ENCODE data around the gene SBSN.

Gene SBSN

DNA sequence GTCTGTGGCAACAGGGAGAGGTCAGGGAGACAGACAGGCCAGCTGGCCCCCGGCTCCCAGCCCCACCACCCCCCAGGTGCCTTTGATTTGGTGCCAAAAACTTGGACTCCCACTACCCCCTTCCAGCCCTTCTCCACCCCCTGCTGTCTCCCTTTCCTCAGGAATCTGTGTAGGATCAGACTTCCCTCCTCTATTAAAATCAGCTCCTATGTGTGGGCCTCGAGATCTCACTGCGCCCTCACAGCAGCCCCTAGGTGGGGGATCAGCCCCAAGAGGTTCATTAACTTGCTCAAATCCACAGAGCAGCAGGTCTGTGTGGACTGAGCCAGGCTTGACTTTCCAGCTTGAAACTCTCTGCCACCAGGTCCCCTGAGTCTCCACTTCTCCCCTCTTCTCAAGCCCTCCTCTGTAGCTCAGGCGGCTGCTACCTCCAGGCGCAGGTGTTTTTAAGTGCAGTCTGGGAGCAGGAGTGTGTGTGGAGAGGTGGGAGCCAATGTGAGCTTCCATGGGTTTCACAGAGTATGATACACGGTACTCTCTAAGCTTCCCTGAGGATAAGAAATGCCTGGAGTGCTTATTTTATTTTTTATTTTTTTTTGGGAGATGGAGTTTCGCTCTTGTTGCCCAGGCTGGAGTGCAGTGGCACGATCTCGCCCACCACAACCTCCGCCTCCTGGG, 6.8 kb upstream of the SBSN start:
- in situ Hi-C loops (cut with HindIII; ENCODE audit: low sequenced_read_pairs) = no loop called here

DNA sequence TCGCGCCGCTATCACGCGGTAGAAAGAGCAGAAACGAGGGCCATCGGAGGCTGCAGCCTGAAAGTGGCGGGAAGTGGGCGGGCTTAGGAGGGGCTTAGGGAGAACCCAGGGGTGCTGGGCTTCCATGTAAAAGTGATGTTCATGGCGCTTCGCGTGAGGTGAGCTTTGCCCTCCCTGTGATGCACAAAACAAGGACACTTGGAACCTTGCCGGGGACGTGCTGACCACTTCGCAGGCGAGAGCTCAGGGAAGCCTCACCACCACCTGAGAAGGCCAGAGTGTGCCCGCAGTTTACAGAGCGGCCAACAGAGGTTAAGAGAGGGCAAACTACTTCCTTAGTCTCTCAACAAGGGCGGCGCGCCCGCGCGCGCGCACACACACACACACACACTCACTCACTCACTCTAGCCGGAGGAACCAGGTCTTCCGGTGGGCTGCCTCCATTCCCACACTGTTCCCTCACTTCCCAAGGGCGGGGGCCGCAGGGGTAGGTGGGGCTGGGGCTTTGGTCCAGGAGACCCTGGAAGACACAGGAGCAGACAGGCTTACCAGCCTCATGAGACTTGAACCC, 5.8 kb upstream of the SBSN start:
- in situ Hi-C loops (cut with HindIII; ENCODE audit: low sequenced_read_pairs) = no loop called here

DNA sequence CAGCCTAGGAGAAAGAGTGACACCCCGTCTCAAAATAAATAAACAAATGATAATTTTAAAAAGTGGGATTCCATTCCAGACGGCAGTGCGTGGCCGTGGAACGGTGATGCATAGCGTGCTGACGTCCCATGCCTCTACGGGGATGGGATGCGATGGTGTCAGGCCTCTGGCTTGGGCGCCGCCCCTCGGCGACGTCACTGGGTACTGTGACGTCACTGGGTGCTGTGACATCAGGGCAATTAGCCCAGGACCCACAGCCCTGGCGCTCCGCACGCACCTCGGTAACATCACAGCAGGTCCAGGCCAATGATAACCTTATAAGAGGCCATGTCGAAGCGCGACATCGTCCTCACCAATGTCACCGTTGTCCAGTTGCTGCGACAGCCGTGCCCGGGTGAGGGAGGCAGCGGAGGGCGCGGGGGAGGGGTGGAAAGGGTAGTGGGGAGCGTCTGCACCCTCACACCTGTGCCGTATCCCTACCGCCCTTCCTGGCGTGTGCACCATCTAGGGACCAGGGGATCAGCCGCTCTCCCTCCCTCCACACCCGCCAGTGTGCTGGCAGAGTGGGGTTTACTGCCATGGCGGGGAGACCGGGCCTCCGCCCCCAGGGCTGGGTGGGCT, 5.2 kb upstream of the SBSN start, which contains the start of gene GAPDHS:
Gene GAPDHS (plus strand): TSS at position 256 of the 621 bp plus-strand sequence. CDS start 72 bp downstream, at position 328.
- in situ Hi-C loops (cut with HindIII; ENCODE audit: low sequenced_read_pairs) = no loop called here

DNA sequence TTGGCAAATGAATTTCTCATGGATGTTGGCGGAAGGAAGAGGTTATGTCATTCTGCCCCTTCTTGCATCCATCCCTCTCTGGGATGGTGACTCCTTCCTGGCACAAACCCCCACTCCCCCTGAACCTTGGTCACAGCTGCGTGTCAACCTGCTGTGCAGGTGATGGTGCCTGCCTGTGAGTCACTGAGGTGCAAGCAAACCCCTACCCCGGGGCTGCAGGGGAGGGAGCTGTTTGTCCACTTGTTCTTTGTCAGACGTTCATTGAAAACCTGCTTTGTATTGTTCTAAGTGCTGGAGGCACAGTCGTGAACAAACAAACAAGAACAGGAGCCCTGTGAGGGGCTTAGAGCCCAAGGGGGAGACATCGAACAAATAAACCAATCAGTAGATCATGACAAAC, 3.2 kb upstream of the SBSN start:
- in situ Hi-C loops (cut with HindIII; ENCODE audit: low sequenced_read_pairs) = no loop called here

DNA sequence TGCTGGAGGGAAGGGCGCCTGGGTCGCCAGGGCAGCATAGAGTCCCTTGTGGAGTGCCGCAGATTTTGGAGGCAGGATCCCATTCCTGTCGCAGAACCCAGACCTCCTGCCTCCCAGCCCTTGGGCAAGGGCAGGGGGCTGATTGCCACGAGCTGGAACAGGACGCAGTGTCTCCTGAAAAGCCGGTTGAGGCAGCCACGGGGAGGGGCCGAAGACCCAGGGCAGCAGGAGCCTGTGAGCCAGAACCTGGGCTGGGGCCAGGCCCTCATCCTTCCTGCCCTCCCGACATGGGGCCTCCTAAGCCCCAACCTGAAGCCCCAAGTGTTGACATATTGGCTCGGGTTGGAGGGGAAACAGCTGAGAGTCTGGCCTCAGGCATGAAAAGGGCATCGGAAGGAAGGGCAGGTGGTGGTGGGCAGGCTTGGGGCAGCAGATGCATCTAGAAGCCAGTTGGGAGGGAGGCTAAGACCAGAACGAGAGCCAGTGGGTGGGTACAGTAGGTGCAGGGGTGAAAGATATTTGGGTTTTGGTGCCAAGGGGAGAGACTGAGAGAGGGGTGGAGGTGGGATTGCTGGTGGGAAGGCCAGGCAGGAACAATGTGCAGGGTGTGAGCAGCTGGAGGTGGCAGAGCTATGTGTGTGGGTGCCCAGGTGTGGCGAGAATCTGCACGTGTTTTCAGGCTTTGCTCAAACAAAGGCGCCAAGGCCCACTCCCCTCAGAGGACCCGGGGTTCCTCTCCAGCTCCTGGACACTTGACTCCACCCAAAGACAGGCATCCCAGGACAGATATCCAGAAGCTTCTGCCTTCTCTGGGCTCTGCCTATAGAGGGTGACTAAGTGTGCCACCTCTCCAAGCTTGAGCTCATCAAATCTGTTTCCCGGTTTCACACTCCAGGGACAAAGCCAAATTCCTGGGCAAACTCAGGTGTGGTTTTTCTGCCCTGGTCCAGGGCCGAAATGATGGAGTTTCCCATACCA, 1.4 kb upstream of the SBSN start:
- in situ Hi-C loops (cut with HindIII; ENCODE audit: low sequenced_read_pairs) = loop anchor here (10.0 kb wide), 1 partner anchor 305 kb away; no protein-coding TSS in a partner anchor

DNA sequence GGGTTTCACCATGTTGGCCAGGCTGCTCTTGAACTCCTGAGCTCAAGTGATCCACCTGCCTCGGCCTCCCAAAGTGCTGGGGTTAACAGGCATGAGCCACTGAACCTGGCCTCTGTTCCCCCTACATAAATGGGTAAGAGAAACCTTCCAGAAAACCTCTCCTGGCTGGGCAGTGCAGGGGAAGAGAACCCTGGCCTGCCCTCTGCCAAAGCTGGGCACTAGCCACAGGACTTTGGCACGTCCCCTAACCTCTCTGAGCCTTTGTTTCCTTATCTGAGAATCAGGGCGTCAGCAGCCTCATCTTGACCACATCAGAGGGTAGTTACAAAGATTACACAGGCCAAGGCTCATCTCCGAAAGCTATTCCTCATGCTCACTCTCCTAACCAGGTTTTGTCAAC, 2.2 kb downstream of the SBSN start:
- in situ Hi-C loops (cut with HindIII; ENCODE audit: low sequenced_read_pairs) = loop anchor here (10.0 kb wide), 1 partner anchor 309 kb away; no protein-coding TSS in a partner anchor

DNA sequence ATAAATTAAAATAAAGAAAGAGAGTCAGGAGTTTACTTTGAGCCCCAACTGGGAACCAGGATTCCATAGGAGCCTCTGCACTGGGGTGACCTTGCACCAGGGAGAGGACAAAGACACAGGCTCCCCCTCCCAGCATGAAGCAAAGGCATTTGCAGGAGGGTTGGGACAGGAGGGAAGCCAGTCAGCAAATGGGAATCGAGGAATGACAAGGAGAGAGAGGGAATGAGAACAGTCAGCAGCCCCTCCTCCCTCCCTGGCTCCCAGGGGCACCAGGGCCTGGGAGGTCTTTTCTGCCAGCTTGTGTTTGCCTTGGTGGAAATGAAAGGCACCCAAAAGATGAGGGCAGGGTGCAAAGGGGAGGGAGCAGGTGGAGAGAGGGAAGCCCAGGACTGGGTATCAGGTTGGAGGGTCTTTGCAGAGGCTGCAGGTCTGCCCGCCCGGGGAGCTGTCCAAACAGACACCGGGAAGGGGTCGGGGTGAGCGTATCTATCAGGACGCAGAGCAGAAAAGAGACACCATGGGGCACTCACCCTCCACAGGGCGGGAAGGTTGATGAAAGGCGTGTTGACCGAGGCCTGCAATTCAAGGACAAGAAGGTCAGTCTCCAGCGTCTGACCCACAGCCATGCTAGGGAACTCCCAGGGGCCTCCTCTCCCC, 3.8 kb downstream of the SBSN start:
- in situ Hi-C loops (cut with HindIII; ENCODE audit: low sequenced_read_pairs) = loop anchor here (10.0 kb wide), 1 partner anchor 310 kb away; no protein-coding TSS in a partner anchor

DNA sequence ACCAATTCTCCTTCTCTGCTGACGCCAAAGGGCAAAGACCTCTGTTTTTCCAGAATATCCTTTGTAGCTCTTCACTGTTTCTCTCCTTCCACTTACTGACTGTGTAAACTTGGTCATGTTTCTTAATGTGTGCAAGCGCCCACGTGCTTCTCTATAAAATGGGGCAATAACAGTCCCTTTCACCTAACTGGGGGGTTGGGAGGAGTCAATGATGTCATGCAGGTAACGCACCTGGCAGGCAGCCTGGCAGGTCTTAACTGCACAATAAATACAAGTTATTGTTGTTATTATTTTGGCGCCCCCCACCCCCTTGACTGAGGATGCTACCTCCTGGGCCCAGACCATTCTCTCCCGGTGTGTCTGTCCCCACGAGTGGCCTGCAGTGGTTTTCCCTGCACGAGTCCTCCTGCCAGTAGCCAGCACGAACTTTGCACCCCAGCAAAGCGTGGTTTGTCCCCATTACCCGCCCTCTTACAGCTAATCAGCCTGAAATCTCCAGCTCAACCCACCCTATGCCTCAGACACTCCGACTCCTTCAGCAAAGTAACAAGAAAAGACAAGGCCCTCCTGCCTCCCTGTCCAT, 5.3 kb downstream of the SBSN start:
- in situ Hi-C loops (cut with HindIII; ENCODE audit: low sequenced_read_pairs) = loop anchor here (10.0 kb wide), 1 partner anchor 312 kb away; no protein-coding TSS in a partner anchor

DNA sequence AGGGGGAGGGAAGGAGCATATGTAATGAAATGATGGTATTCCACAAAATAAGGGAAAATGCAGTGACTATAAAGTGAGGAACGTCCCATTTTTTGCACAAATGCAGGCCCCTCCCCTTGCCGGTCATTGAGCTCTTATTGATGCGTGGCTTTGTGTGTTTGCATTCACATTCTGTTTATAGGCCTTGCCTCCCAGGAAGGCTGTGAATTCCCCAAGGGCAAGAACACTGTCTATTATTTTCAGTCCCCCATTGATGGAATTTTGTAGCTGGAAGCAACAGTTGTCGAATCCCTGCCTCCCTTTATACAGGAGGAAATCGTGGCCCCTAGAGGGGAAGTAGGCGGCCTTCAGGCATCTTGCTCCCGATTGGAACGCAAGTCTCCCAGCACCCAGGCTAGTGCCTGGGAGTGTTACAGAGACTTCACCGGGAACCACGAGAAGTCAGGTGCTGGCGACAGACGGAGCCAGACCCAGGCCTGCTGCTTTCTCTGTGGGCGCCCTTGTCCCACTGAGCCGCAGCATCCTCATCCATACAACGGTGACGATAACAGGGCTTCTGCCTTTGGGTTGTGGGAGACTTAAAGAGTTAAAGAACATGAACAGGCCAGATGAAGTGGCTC, 6.9 kb downstream of the SBSN start:
- in situ Hi-C loops (cut with HindIII; ENCODE audit: low sequenced_read_pairs) = loop anchor here (10.0 kb wide), 1 partner anchor 314 kb away; no protein-coding TSS in a partner anchor

DNA sequence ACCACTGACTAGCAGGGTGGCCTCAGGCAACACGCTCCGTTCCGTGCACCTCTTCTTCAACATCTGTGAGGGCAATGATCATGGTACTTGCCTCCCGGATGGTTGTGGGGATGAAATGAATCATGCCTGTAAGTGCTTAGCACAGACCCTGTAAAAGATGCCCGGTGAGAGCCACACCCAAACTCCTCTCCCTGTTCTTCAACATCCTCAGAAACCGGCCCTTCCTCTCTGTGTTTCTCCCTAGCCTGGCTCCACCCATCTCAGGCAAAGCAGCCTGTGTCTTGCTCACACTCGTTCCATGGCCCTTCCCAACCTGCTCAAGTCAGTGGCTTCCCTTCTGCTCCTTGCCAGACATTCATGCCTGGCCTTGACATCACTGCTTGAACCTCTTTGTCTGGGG, 8.8 kb downstream of the SBSN start:
- in situ Hi-C loops (cut with HindIII; ENCODE audit: low sequenced_read_pairs) = no loop called here

- in situ Hi-C loops (cut with HindIII; ENCODE audit: low sequenced_read_pairs) = no loop called here
Observed at GRCh38 chr19:35518313-35518712, 9.8 kb downstream of the SBSN start.

GRCh38 chr19:35517342-35517741, 10.8 kb downstream of the SBSN start:
- in situ Hi-C loops (cut with HindIII; ENCODE audit: low sequenced_read_pairs) = no loop called here

DNA sequence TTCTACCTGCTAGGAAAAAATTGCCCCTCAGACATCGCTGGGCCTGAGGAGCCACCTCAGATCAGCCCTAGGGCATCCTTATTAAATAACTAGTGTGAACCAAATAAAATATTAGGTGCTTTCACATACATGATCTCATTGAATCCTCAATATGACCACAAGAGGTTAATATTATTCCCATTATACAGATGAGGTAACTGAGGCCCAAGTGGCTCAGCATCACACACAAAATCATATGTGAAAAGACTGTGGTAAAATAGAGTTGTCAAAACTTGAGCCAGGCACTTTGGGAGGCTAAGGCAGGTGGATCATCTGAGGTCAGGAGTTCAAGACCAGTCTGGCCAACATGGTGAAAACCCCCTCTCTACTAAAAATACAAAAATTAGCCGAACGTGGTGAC, 11.8 kb downstream of the SBSN start:
- in situ Hi-C loops (cut with HindIII; ENCODE audit: low sequenced_read_pairs) = no loop called here

GRCh38 chr19:35514282-35514809, 13.8 kb downstream of the SBSN start:
- in situ Hi-C loops (cut with HindIII; ENCODE audit: low sequenced_read_pairs) = no loop called here

GRCh38 chr19:35513628-35514281, 14.4 kb downstream of the SBSN start, which contains the start of gene DMKN:
Gene DMKN (minus strand): TSS chr19:35513649. CDS start chr19:35513475, 174 bp downstream.
- in situ Hi-C loops (cut with HindIII; ENCODE audit: low sequenced_read_pairs) = no loop called here

DNA sequence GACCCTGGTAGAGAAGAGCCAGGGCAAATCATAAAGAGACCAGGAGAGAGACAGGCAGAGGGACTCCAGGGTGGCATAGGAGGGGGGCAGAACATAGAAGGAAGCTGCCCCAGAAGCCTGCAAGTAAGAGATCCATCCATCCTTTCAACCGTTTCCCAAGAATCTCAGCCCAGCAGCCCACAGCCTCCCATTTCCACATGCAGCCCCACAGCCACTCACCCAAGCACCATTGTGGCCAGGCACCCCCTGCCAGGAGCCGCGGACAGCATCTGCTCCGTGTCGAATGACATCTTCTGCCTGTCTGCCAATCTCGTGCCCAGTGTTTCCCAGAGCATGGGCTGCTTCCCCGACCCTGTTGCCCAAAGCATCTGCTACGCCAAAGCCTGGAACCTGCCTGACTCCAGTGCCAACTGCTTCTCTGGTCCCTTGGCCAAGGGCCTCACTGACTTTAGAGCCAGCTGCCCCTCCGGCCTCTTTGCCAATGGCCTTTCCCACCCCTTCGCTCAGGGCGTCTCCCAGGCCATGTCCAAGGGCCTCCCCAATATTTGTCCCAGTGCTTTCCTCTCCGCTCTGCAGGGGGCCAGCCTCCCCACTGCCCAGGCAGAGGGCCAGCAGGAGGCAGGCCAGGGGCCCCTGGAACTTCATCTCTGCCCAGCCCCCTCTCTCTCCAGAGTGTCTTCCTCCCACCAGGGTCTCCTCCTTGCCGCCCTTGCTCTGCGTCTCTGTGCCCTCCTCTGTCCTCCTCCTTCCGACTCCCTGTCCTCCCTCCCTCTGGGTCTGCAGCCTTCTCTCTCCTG, 15.1 kb downstream of the SBSN start:
- in situ Hi-C loops (cut with HindIII; ENCODE audit: low sequenced_read_pairs) = no loop called here

- in situ Hi-C loops (cut with HindIII; ENCODE audit: low sequenced_read_pairs) = no loop called here
Observed at GRCh38 chr19:35511337-35511736, 16.8 kb downstream of the SBSN start.

DNA sequence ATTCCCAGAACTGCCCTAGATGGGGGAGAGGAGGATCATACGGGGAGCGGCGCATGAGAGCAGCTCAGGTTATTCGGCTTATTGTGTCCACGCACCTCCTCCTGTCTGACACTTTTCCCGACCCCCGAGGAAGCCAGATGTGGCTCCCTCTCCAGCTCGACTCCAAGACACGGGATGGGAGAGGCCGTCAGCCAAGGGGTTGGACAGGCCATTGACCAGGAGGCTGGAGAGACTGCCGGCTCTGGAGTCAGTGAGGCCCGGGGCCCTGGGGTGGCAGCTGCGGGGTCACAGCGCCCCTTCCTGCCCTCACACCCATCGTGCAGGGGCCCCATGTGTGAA, 17.5 kb downstream of the SBSN start:
- in situ Hi-C loops (cut with HindIII; ENCODE audit: low sequenced_read_pairs) = no loop called here

Data from endothelial cell of hepatic sinusoid (primary cell).